ENCODE measurements around the gene MYO18B. TPM values are rescaled to one million over a fixed set of nuclear protein-coding genes. Genes with fewer than 3 reads are reported as not detected.

Gene MYO18B
- total RNA-seq, 2 experiments from 2014 or later = 1.6 to 2.0 TPM

DNA sequence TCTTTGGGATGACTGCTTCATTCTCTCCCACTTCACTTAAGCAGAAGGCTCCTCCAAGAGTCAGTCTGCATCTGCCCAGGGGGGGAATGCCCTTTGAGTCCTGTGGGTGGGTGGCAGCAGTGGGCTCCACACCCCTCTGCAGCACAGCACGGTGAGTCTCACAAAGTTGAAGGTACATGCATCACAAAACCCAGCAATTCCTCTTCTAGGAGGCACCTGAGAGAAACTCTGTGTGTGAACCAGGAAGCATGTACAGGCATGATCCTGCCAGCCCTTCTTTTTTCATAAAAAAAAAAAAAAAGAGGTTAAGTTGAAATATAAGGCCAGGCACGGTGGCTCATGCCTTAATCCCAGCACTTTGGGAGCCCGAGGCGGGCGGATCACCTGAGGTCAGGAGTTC is 87.2 kb downstream of the MYO18B start:
- ChIA-PET CTCF (no interaction called here), POLR2A (no interaction called here)
- no peaks in the 10 kb centered on the region for H3K4me1 Mint-ChIP-seq
- no peak overlapping the region for H3K4me3 Mint-ChIP-seq
- H3K9me3 Mint-ChIP-seq = no peaks in the 10 kb centered on the region
- no peaks in the 10 kb centered on the region for H3K36me3 Mint-ChIP-seq (ENCODE audit: low read depth)
- DNase-seq = no peak
- H3K27ac Mint-ChIP-seq = no peak overlapping the region
- no peaks in the 10 kb centered on the region for H3K27me3 Mint-ChIP-seq

DNA sequence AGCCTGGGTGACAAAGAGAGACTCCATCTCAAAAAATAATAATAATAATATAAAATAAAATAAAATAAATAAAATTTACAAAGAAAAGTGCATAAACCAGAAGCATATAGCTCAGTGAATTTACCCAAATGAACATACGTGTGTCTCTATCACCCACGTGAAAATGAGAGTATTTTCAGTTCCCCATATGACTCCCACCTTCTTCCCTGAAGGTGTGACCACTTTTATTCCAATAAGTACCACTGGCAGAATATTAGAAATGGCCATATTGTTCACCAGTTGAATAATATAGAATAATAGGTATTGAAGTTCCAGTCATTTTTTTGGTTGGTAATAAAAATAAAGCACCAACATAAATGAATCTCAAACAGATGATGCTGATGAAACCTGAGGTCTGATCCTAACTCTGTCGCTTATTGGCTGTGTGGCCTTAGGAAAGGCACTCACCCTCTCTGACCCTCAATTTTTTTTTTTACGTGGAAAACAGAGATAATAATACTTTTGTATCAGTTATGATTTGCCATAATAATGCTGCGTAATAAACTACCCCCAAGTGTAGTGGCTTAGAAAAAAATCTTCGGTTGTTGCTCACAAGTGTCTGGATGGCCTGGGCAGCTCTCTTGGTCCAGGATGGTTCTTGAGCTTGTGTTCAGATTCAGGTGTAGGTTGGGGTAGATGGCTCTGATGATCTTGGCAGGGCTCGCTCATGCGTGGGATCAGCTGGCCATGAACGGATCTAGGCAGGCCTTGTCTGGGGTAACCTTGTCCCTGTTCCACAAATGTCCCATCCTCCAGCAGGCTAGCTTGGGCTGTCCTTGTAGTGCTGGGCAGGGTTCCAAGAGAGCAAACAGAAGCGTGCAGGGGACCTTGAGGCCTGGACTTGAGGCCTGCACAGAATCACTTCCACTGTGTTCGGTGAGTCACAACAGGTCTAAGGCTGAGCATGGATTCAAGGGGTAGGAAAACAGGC is 88.1 kb downstream of the MYO18B start:
- CTCF ChIA-PET = no interaction called here
- H3K4me1 Mint-ChIP-seq = no peaks in the 10 kb centered on the region
- no peak overlapping the region for H3K27ac Mint-ChIP-seq
- H3K4me3 Mint-ChIP-seq = no peak overlapping the region
- H3K36me3 Mint-ChIP-seq (ENCODE audit: low read depth) = no peaks in the 10 kb centered on the region
- POLR2A ChIA-PET = no interaction called here
- DNase-seq = no peak
- H3K27me3 Mint-ChIP-seq = no peaks in the 10 kb centered on the region
- no peaks in the 10 kb centered on the region for H3K9me3 Mint-ChIP-seq

GRCh38 chr22:25833091-25833490 is 91.1 kb downstream of the MYO18B start:
- no peaks in the 10 kb centered on the region for H3K9me3 Mint-ChIP-seq
- no peak overlapping the region for H3K27ac Mint-ChIP-seq
- no peaks in the 10 kb centered on the region for H3K4me1 Mint-ChIP-seq
- POLR2A ChIA-PET = no interaction called here
- no peaks in the 10 kb centered on the region for H3K27me3 Mint-ChIP-seq
- no peaks in the 10 kb centered on the region for H3K36me3 Mint-ChIP-seq (ENCODE audit: low read depth)
- DNase-seq = no peak
- no peak overlapping the region for H3K4me3 Mint-ChIP-seq
- CTCF ChIA-PET = no interaction called here

DNA sequence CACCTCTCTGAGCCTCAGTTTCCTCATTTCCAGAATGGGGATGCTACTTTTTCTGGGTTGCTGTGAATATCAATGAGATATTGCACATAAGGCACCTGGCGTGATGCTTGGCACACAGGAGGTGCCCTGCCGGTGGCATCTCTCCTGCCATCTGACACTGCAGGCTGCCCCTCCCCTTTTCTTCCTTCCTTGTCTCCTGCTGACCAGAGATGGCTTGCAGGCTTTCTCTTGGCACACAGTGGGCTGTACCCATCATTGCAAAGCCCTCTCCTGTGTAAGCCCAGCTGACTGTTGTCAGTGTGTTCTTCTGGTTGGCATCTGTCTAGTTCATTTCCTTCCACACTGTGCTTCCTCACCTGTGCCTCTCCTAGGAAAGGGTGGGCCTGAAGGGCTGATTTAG is 91.7 kb downstream of the MYO18B start:
- Mint-ChIP-seq H3K4me3 (no peak overlapping the region), H3K27ac (no peak overlapping the region), H3K36me3 (ENCODE audit: low read depth) (no peaks in the 10 kb centered on the region), H3K27me3 (no peaks in the 10 kb centered on the region), H3K4me1 (no peaks in the 10 kb centered on the region), H3K9me3 (no peaks in the 10 kb centered on the region)
- no peak for DNase-seq
- CTCF ChIA-PET = no interaction called here
- POLR2A ChIA-PET = no interaction called here

DNA sequence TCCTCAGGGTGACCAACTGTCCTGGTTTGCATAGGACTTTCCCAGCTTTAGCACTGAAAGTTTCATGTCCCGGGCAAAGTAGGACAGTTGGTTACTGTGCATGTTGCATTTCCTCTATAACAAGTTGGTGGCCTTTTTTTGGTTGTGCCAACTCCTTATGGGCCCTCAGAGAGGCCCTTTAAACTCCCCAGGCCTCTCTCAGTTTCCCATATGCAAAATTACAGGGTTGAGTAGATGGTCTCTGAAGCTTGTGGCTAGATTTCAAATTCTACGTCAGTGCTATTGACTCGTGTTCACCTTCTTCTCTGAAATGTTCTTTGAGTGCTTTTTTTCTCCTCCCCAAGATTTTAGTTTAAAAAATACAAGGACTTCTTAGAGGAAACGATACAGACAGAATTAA is 92.5 kb downstream of the MYO18B start:
- H3K4me1 Mint-ChIP-seq = no peaks in the 10 kb centered on the region

GRCh38 chr22:25835348-25835747 is 93.4 kb downstream of the MYO18B start:
- H3K36me3 Mint-ChIP-seq (ENCODE audit: low read depth) = no peaks in the 10 kb centered on the region
- no peaks in the 10 kb centered on the region for H3K27me3 Mint-ChIP-seq
- CTCF ChIA-PET = interaction anchor here (0.7 kb wide), 1 partner anchor 1735 kb away, joined by 3 read pairs; no protein-coding TSS in a partner anchor
- no peaks in the 10 kb centered on the region for H3K9me3 Mint-ChIP-seq
- DNase-seq = no peak
- no peaks in the 10 kb centered on the region for H3K4me1 Mint-ChIP-seq
- H3K4me3 Mint-ChIP-seq = no peak overlapping the region
- no peak overlapping the region for H3K27ac Mint-ChIP-seq
- POLR2A ChIA-PET = interaction anchor here (0.6 kb wide), 1 partner anchor 30 kb away, joined by 3 read pairs; no protein-coding TSS in a partner anchor

More for the DNA sequence above, 92.5 kb downstream of the MYO18B start:
- Mint-ChIP-seq H3K27me3 (no peaks in the 10 kb centered on the region), H3K4me3 (no peak overlapping the region), H3K9me3 (no peaks in the 10 kb centered on the region), H3K27ac (no peak overlapping the region), H3K36me3 (ENCODE audit: low read depth) (no peaks in the 10 kb centered on the region)
- POLR2A ChIA-PET = no interaction called here
- CTCF ChIA-PET = no interaction called here
- DNase-seq = no peak

GRCh38 chr22:25837288-25837900 is 95.4 kb downstream of the MYO18B start:
- H3K9me3 Mint-ChIP-seq = no peaks in the 10 kb centered on the region
- no peaks in the 10 kb centered on the region for H3K4me1 Mint-ChIP-seq
- no peaks in the 10 kb centered on the region for H3K36me3 Mint-ChIP-seq (ENCODE audit: low read depth)
- no peaks in the 10 kb centered on the region for H3K27me3 Mint-ChIP-seq
- POLR2A ChIA-PET = no interaction called here
- DNase-seq = no peak
- CTCF ChIA-PET = no interaction called here
- no peak overlapping the region for H3K4me3 Mint-ChIP-seq
- no peak overlapping the region for H3K27ac Mint-ChIP-seq

DNA sequence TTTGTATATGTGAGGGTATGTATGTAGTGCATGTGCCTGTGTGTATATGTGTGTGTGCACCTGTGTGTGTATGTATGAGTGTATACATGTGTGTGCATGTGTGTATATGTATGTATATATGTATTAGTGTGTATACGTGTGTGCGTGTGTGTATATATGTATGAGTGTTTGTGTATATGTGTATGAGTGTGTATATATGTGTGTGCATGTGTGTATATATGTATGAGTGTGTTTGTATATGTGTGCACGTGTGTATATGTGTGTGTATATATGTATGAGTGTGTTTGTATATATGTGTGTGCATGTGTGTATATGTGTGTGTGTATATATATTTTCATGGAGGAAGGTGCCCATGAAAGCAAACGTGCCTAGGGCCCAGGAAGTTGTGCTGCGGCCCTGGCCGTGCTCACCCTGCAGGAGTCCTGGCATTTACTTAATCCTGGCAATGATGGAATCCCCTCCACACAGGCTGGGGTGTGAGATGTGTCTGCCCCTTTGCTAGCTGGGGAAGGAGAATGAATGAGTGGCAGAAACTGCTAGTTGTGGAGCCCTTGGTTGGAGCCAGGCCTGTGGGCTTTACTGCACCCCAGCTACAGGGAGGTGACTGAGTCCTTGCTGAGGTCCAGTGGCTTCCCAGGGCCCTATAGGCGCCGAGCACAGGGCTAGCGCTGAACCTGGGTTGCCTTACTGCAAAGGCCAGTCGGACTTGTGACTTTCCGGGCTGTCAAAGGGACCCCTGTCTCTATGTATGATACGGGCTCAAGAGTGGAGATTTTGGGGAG is 97.2 kb downstream of the MYO18B start:
- Mint-ChIP-seq H3K36me3 (ENCODE audit: low read depth) (no peaks in the 10 kb centered on the region), H3K27me3 (no peaks in the 10 kb centered on the region), H3K27ac (no peak overlapping the region), H3K4me3 (no peak overlapping the region), H3K4me1 (no peaks in the 10 kb centered on the region), H3K9me3 (no peaks in the 10 kb centered on the region)
- POLR2A ChIA-PET = no interaction called here
- CTCF ChIA-PET = no interaction called here
- DNase-seq = no peak

DNA sequence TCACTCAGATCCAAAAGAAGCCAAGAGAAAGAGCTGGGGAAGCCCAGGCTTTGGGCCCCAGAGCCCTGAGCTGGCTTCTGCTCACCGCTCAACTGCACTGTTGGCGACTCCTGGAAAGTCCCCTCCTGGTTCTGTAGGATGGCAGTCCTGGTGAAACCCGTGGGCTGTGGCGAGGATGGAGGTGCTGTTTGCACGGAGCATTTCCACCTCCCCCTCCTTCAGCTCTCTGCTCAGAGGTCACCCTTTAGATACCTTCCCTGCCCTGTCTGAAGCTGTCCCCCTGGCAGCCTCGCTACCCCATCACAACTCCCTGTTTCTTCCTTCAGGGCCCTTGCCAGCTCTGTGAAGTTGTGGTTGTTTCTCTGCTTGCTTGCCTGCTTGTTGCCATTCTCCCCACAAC is 97.8 kb downstream of the MYO18B start:
- H3K4me3 Mint-ChIP-seq = no peak overlapping the region
- CTCF ChIA-PET = no interaction called here
- no peaks in the 10 kb centered on the region for H3K36me3 Mint-ChIP-seq (ENCODE audit: low read depth)
- no peaks in the 10 kb centered on the region for H3K4me1 Mint-ChIP-seq
- H3K27ac Mint-ChIP-seq = no peak overlapping the region
- H3K9me3 Mint-ChIP-seq = no peaks in the 10 kb centered on the region
- H3K27me3 Mint-ChIP-seq = no peaks in the 10 kb centered on the region
- POLR2A ChIA-PET = no interaction called here
- DNase-seq = no peak

DNA sequence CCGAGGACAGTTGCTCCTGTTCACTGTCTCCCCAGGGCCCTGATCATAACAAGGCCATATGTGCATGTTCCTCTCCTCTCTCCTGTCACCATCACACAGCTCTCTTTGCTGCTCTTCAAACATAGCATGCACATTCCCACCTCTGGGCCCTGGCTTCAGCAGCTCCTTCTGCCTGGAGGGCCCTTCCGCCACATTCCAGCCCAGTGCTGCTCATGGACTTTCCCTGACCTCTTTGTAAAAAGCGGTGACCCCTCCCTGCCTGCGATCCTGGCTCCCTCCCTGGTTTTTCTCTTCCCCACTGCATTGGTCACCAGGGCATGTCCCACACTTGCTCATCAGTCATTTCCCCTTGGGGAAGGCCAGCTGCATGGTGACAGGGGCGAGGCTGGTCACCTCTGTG is 98.2 kb downstream of the MYO18B start:
- no peaks in the 10 kb centered on the region for H3K27me3 Mint-ChIP-seq
- ChIA-PET CTCF (no interaction called here), POLR2A (no interaction called here)
- H3K4me3 Mint-ChIP-seq = no peak overlapping the region
- DNase-seq = no peak
- H3K9me3 Mint-ChIP-seq = no peaks in the 10 kb centered on the region
- no peak overlapping the region for H3K27ac Mint-ChIP-seq
- no peaks in the 10 kb centered on the region for H3K36me3 Mint-ChIP-seq (ENCODE audit: low read depth)
- no peaks in the 10 kb centered on the region for H3K4me1 Mint-ChIP-seq

DNA sequence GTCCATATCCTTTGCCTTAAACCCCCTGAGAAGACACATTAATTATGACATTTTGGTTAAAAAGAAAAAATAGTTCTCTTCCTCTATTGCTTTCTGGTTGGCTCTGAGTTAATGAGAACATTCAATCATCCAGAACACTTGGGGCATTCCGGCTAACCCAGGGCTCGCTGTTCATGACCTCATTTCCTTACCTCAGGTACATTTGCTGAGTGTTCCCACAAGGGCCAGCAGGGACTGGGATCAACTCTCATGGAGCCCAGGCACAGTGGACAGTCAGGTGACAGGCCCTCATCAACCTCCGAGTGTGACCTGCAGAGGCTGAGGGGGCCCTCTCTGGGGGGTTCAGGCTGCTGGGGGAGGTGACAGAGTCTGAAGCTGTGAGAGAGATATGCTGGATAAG is 98.9 kb downstream of the MYO18B start:
- CTCF ChIA-PET = no interaction called here

GRCh38 chr22:25841775-25842174 is 99.8 kb downstream of the MYO18B start:
- H3K27me3 Mint-ChIP-seq = no peaks in the 10 kb centered on the region
- DNase-seq = no peak
- H3K4me1 Mint-ChIP-seq = peaks cover 4% of the 10 kb centered on the region
- no peak overlapping the region for H3K4me3 Mint-ChIP-seq
- no peaks in the 10 kb centered on the region for H3K9me3 Mint-ChIP-seq
- POLR2A ChIA-PET = no interaction called here
- no peaks in the 10 kb centered on the region for H3K36me3 Mint-ChIP-seq (ENCODE audit: low read depth)
- H3K27ac Mint-ChIP-seq = no peak overlapping the region
- CTCF ChIA-PET = interaction anchor here (0.7 kb wide), 1 partner anchor 16 kb away, joined by 3 read pairs; no protein-coding TSS in a partner anchor

More for the DNA sequence above, 98.9 kb downstream of the MYO18B start:
- Mint-ChIP-seq H3K27ac (no peak overlapping the region), H3K4me1 (peaks cover 2% of the 10 kb centered on the region), H3K4me3 (no peak overlapping the region), H3K36me3 (ENCODE audit: low read depth) (no peaks in the 10 kb centered on the region), H3K9me3 (no peaks in the 10 kb centered on the region), H3K27me3 (no peaks in the 10 kb centered on the region)
- POLR2A ChIA-PET = no interaction called here
- DNase-seq = no peak

- ChIA-PET CTCF (no interaction called here), POLR2A (no interaction called here)
- H3K4me3 Mint-ChIP-seq = no peak overlapping the region
- no peak for DNase-seq
- no peaks in the 10 kb centered on the region for H3K27me3 Mint-ChIP-seq
- no peak overlapping the region for H3K27ac Mint-ChIP-seq
- H3K9me3 Mint-ChIP-seq = no peaks in the 10 kb centered on the region
- H3K4me1 Mint-ChIP-seq = peaks cover 4% of the 10 kb centered on the region
- no peaks in the 10 kb centered on the region for H3K36me3 Mint-ChIP-seq (ENCODE audit: low read depth)
These were observed 101.8 kb downstream of the MYO18B start for GRCh38 chr22:25843660-25844405.

All from activated CD4-positive, alpha-beta memory T cell treated with anti-CD3 and anti-CD28 coated beads, Interleukin-2, amount 10 ng/mL, durations not matched to agents 7 days and 5 days (primary cell).